ENCODE results near the gene BCAM.
"Not testable (repeated sequence)": the region's sequence is repeated elsewhere in the genome, so short reads cannot be mapped to it uniquely, and the experiment has no call there.

BCAM gene

DNA sequence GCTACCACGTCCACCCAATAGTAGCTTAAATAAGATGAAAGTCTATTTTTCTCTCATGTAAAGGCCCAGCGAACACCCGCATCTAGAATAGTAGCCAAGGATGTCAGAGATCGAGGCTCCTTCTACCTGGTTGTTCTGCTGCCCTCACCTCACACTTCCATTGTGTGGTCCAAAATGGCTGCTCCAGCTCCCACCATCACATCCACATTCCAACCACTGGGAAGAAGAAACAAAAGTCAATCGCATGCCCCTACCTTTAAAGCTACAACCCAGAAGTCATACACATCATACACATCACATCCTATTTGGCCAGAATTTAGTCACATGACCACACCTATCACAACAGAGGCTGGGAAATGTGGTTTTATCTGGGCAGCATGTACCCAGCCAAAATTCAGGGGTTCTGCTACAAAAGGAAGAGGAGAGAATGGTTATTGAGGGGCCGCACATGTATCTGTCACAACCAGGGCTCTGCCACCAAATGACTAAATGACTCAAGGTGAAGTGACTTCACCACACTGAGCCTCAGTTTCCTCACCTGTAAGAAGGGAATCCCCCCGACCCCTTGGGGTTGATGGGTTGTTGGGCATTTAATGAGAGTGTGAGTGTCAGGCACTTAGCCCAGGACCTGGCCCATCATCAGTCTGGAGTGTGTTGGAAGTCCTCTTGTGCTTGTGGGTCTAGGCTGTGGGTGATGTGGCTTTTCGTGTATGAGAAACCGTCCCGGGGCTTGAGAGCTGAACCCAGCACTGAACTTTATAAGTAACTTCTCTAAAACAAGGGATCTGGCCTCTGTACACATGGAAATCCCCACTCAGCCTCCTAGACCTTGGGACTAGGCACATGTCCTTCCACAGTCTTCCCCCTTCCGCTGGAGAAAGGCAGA is 41.4 kb upstream of the BCAM start:
- Histone ChIP-seq H3K4me3 (no peak overlapping the region), H3K36me3 (no peaks in the 10 kb centered on the region), H3K9me3 (no peaks in the 10 kb centered on the region), H3K27me3 (no peaks in the 10 kb centered on the region), H3K4me1 (peaks cover 0 to 3% (median 0%) of the 10 kb centered on the region in 4 donors), H3K27ac (no peak overlapping the region)
- TF ChIP-seq, protein P1, sequence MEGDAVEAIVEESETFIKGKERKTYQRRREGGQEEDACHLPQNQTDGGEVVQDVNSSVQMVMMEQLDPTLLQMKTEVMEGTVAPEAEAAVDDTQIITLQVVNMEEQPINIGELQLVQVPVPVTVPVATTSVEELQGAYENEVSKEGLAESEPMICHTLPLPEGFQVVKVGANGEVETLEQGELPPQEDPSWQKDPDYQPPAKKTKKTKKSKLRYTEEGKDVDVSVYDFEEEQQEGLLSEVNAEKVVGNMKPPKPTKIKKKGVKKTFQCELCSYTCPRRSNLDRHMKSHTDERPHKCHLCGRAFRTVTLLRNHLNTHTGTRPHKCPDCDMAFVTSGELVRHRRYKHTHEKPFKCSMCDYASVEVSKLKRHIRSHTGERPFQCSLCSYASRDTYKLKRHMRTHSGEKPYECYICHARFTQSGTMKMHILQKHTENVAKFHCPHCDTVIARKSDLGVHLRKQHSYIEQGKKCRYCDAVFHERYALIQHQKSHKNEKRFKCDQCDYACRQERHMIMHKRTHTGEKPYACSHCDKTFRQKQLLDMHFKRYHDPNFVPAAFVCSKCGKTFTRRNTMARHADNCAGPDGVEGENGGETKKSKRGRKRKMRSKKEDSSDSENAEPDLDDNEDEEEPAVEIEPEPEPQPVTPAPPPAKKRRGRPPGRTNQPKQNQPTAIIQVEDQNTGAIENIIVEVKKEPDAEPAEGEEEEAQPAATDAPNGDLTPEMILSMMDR (IDR thresholded peaks at IDR 0.05) = no peak
- no peak for DNase-seq
- intact Hi-C loops (cut with DNase I; ENCODE audit: low total_unique reads) = no loop called here

DNA sequence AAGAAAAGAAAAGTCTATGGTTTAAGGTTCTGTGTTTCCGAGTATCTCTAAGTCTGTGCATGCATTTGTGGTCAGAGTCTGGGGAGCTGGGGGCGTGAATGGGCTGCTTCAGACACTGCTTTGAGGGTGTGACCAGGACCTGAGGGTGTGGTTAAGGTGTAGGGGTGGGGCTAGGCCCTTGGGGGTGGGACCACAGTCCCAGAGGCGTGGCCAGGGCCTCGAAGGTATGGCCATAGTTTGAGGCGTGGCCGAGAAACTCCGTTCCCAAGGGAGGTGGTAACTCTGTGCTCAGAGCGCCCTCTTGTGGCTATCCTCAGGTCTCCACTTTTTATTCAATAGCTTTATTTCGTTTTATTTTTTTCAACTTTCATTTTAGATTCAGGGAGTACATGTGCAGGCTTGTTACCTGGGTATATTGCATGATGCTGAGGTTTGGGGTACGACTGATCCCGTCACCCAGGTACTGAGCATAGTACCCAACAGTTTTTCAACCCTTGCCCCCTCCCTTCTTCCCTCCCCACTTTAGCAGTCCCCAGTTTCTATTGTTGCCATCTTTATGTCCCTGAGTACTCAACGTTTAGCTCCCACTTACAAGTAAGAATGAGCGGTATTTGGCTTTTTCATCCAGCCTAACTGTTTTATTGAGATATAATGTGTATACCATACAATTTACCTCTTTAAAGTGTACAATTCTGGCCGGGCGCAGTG is 38.2 kb upstream of the BCAM start:
- DNase-seq = peak; percentile 90 to 92
- Histone ChIP-seq H3K36me3 (no peaks in the 10 kb centered on the region), H3K27ac (no peak overlapping the region), H3K27me3 (peaks cover 0 to 12% of the 10 kb centered on the region in 2 donors), H3K9me3 (no peaks in the 10 kb centered on the region), H3K4me3 (no peak overlapping the region), H3K4me1 (peaks cover 0 to 3% (median 0%) of the 10 kb centered on the region in 4 donors)
- TF ChIP-seq, protein P1 (IDR thresholded peaks at IDR 0.05) = peak; percentile 82 to 92
- intact Hi-C loops (cut with DNase I; ENCODE audit: low total_unique reads) = loop anchor here (1.0 kb wide), 1 partner anchor 45 kb away; no protein-coding TSS in a partner anchor

DNA sequence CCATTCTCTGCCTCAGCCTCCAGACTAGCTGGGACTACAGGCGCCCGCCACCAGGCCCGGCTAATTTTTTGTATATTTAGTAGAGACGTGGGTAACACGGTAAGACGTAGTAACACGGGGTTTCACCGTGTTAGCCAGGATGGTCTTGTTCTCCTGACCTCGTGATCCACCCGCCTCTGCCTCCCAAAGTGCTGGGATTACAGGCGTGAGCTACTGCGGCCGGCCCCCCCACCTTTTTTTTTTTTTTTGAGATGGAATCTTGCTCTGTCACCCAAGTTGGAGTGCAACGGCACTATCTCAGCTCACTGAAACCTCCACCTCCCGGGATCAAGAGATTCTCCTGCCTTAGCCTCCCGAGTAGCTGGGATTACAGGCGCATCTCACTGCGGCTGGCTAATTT is 36.8 kb upstream of the BCAM start:
- DNase-seq; H3K36me3 ChIP-seq; H3K27ac ChIP-seq; H3K4me3 ChIP-seq; intact Hi-C loops (cut with DNase I; ENCODE audit: low total_unique reads); H3K4me1 ChIP-seq; H3K9me3 ChIP-seq: not testable (repeated sequence)
- peaks cover 0 to 26% of the 10 kb centered on the region in 2 donors for H3K27me3 ChIP-seq

DNA sequence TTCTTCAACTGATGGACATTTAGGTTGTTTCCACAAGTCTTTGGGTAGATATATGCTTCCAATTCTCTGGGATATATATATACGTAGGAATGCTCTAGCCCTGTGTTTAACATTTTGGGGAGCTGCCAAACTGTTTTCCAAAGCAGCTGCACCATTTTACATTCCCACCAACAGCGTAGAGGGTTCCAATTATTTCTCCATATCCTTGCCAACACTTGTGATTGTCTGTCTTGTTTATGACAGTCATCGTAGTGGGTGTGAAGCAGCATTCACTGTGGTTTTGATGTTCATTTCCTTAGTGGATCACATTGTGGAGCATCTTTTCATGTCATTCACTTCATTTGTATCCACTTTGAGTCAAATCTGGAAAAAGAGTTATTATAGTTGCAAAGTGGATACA is 35.9 kb upstream of the BCAM start:
- no peaks in the 10 kb centered on the region for H3K9me3 ChIP-seq
- no peak overlapping the region for H3K4me3 ChIP-seq
- no peak for DNase-seq
- no peak overlapping the region for H3K27ac ChIP-seq
- TF ChIP-seq, protein P1 (IDR thresholded peaks at IDR 0.05) = no peak
- intact Hi-C loops (cut with DNase I; ENCODE audit: low total_unique reads) = no loop called here
- peaks cover 0 to 8% (median 4%) of the 10 kb centered on the region in 4 donors for H3K4me1 ChIP-seq
- H3K27me3 ChIP-seq = peaks cover 0 to 34% of the 10 kb centered on the region in 2 donors
- H3K36me3 ChIP-seq = no peaks in the 10 kb centered on the region

DNA sequence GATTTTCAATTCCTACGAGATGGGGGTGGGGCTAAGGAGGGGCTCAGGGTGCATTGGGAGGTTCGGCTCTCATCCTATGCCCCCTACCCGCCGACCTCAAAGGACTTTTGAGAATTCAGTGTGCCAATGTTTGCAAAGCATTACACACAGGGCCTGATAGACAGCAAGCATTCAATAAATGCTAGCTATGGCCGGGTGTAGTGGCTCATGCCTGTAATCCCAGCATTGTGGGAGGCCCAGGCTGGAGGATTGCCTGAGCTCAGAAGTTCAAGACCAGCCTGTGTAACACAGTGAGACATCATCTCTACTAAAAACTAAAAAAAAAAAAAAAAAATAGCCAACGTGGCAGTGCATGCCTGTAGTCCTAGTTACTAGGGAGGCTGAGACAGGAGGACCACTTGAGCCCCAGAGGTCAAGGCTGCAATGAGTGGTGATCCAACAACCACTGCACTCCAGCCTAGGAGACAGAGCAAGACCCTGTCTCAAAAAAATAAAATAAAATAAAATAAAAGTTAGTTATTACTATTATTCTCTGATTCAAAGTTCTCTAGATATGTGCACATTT is 33.1 kb upstream of the BCAM start:
- intact Hi-C loops (cut with DNase I; ENCODE audit: low total_unique reads) = no loop called here
- Histone ChIP-seq H3K27ac (no peak overlapping the region), H3K27me3 (peaks cover 0 to 43% of the 10 kb centered on the region in 2 donors), H3K36me3 (no peaks in the 10 kb centered on the region), H3K4me1 (peaks cover 0 to 5% (median 5%) of the 10 kb centered on the region in 4 donors), H3K9me3 (no peaks in the 10 kb centered on the region), H3K4me3 (no peak overlapping the region)
- TF ChIP-seq, protein P1 (IDR thresholded peaks at IDR 0.05) = no peak
- no peak for DNase-seq
